GM12878 (cell line): ENCODE results near the gene PEAR1. TPM values are rescaled to one million over a fixed set of nuclear protein-coding genes. Genes with fewer than 3 reads are reported as not detected.
A peak's percentile ranks its signal among the peaks of the same experiment; 100 is the strongest.

Experiments
- ATAC-seq: fragments of 200-7000 bp; cut with Tn5 transposase; 3 replicates; pipeline ENCODE4 v1.9.1; 2020; ENCODE audit warnings: mild to moderate bottlenecking, moderate library complexity
- BruUV-seq: library from RNA; stranded (reverse); fragments of 400-500 nt; replicated peaks from 2 replicates; lab custom pipeline; 2021; lab: Mats Ljungman, UMichigan
- CTCF ChIA-PET: fragments of 300-600 bp; sonication (Branson Sonifier 250); formaldehyde crosslinking; extraction: SDS; loops from one replicate; lab custom pipeline; 2021; ENCODE audit warnings: inconsistent platforms; lab: Yijun Ruan, JAX
- POLR2A ChIA-PET: fragments of 350-600 bp; formaldehyde crosslinking; extraction: SDS; loops from one replicate; lab custom pipeline; 2021; ENCODE audit warnings: inconsistent platforms; lab: Charles Lee
- RAD21 ChIA-PET: fragments of 300-600 bp; sonication (Branson Sonifier 250); formaldehyde crosslinking; loops from one replicate; lab custom pipeline; 2023; ENCODE audit warnings: antibody characterized with exemption; ENCODE audit not compliant: unreplicated experiment; lab: Charles Lee
- SMC1A ChIA-PET: fragments of 300-600 bp; sonication (Branson Sonifier 250); formaldehyde crosslinking; loops from one replicate; lab custom pipeline; 2023; ENCODE audit not compliant: unreplicated experiment, uncharacterized antibody; lab: Charles Lee
- DNase-seq: peaks from one replicate; pipeline ENCODE4 v3.0.0-alpha.2; 2011; ENCODE audit warnings: low read depth, low spot score
- FAIRE-seq: peaks from 3 replicates; lab custom pipeline; 2011; peaks lifted over from hg19 to GRCh38; lab: Jason Lieb, UNC
- H2AFZ ChIP-seq: 2 replicates; pipeline ENCODE4 v1.6.0; 2011; ENCODE audit warnings: low read depth, low read length, control low read depth; ENCODE audit not compliant: control insufficient read depth
- H3K27ac ChIP-seq: 2 replicates; pipeline ENCODE4 v1.5.1; 2011; ENCODE audit warnings: control low read depth; ENCODE audit not compliant: control insufficient read depth, insufficient read depth
- H3K27me3 ChIP-seq, 2 experiments: replicated peaks in 1 of 2; 2 replicates each; pipeline versions ENCODE4 v1.6.0 to v1.6.1; 2011; ENCODE audit warnings: low read length in 1 of 2; ENCODE audit not compliant: control insufficient read depth in 2 of 2, insufficient read depth in 2 of 2
- H3K36me3 ChIP-seq, 2 experiments: 2 replicates each; pipeline ENCODE4 v1.5.1; 2011; ENCODE audit warnings: low read length in 1 of 2; ENCODE audit not compliant: control insufficient read depth in 2 of 2, insufficient read depth in 2 of 2
- H3K4me1 ChIP-seq: 2 replicates; pipeline ENCODE4 v1.6.1; 2011; ENCODE audit warnings: mild to moderate bottlenecking, low read length, moderate library complexity, mixed read lengths; ENCODE audit not compliant: control insufficient read depth, insufficient read depth
- H3K4me2 ChIP-seq: 2 replicates; pipeline ENCODE4 v1.6.0; 2011; ENCODE audit warnings: control low read depth; ENCODE audit not compliant: control insufficient read depth, insufficient read depth
- H3K4me3 ChIP-seq: fragments of 200-600 bp; sonication (generic); 2 replicates; pipeline ENCODE4 v1.5.1; 2016
- H3K79me2 ChIP-seq: 2 replicates; pipeline ENCODE4 v1.6.0; 2011; ENCODE audit warnings: low read length; ENCODE audit not compliant: control insufficient read depth, insufficient read depth
- H3K9ac ChIP-seq: 2 replicates; pipeline ENCODE4 v1.8.0; 2011; ENCODE audit warnings: low read length, control low read depth, mixed read lengths; ENCODE audit not compliant: control insufficient read depth, insufficient read depth
- H3K9me3 ChIP-seq: replicated peaks from 3 replicates; pipeline ENCODE4 v1.5.1; 2011; ENCODE audit warnings: mild to moderate bottlenecking, low read length; ENCODE audit not compliant: control insufficient read depth, insufficient read depth
- H4K20me1 ChIP-seq: 2 replicates; pipeline ENCODE4 v1.6.0; 2011; ENCODE audit not compliant: control insufficient read depth, insufficient read depth
- KLF5 ChIP-seq: fragments of 450-650 bp; IDR thresholded peaks from 2 replicates; pipeline ENCODE4 v1.6.1; 2014; ENCODE audit warnings: mild to moderate bottlenecking; ENCODE audit not compliant: partially characterized antibody
- MEF2B ChIP-seq: fragments of 450-650 bp; IDR thresholded peaks from 2 replicates; pipeline ENCODE4 v1.6.1; 2018; ENCODE audit warnings: mild to moderate bottlenecking, moderate library complexity; ENCODE audit not compliant: partially characterized antibody, poor library complexity, severe bottlenecking
- MYB ChIP-seq: fragments of 150-350 bp; IDR thresholded peaks from 2 replicates; pipeline ENCODE4 v1.6.1; 2014; ENCODE audit warnings: mild to moderate bottlenecking, low read depth, low read length, borderline replicate concordance
- POLR2AphosphoS5 ChIP-seq: IDR thresholded peaks from 2 replicates; pipeline ENCODE4 v1.6.1; 2011; ENCODE audit warnings: mild to moderate bottlenecking, low read length, inconsistent platforms
- USF2 ChIP-seq: IDR thresholded peaks from 2 replicates; pipeline ENCODE4 v1.6.1; 2011; ENCODE audit warnings: low read depth, low read length, improper control_type of control experiment, borderline replicate concordance
- ZNF687 ChIP-seq: fragments of 450-650 bp; IDR thresholded peaks from 2 replicates; pipeline ENCODE4 v1.6.1; 2017; ENCODE audit warnings: mild to moderate bottlenecking, moderate library complexity
- WGBS: methylation state at CpG from one replicate; pipeline ENCODE4 v1.1.6; 2016; ENCODE audit warnings: low lambda C conversion rate; ENCODE audit not compliant: insufficient replicate concordance, insufficient coverage; ENCODE audit errors: missing lambda C conversion rate; 5-methylcytosine and 5-hydroxymethylcytosine counted together
- in situ Hi-C: fragments of 300-500 bp; cut with MboI; formaldehyde crosslinking; loops from 9 replicates; pipeline ENCODE4 v1.14.3; 2018; ENCODE audit warnings: mixed read lengths
- intact Hi-C: fragments of 100-400 bp; cut with micrococcal nuclease; formaldehyde crosslinking; loops from one replicate; pipeline ENCODE4 v1.14.2; 2022; ENCODE audit not compliant: unreplicated experiment
- polyA plus RNA-seq, 11 experiments: library from polyadenylated mRNA; depleted of rRNA in 4 of 11; unstranded in 6 of 11; stranded (reverse) in 5 of 11; fragments of >200 nt; fragmentation: Nextera tagmentation in 4 of 11; fragmentation: Illumina TruSeq in 1 of 11; extraction: Ambion mirVana in 4 of 11; extraction: Trizol in 1 of 11; gene quantifications; 1 replicate in 1 of 11; 2 replicates in 10 of 11; pipeline versions ENCODE4 v1.2.1 to v1.2.3, GENCODE V29; 2011 to 2016; ENCODE audit warnings: inconsistent platforms in 2 of 11, missing spikeins in 2 of 11, low read depth in 1 of 11
- total RNA-seq, 4 experiments: library from RNA; depleted of rRNA in 3 of 4; stranded (reverse); fragments of >200 nt in 3 of 4; fragmentation: Illumina TruSeq in 1 of 4; extraction: Trizol in 1 of 4; gene quantifications; 2 replicates each; pipeline versions ENCODE4 v1.2.1 to v1.2.3, GENCODE V29; 2013 to 2021

PEAR1 gene
- total and polyA plus RNA-seq, 10 of the 15 experiments (the other 5 are each of a cell fraction or from before 2014, with no cell fraction given): not detected

- in situ Hi-C loops: no loop called here
Observed at GRCh38 chr1:156894711-156895454, 1.4 kb downstream of the PEAR1 start.

More at GRCh38 chr1:156894711-156895454, 1.4 kb downstream of the PEAR1 start:
- H3K4me2 ChIP-seq: no peak overlapping the region
- DNase-seq (no peak), FAIRE-seq (no peak)
- H2AFZ ChIP-seq: no peak overlapping the region
- H3K36me3 ChIP-seq: no peaks in the 10 kb centered on the region
- BruUV-seq: no TSS peak
- peaks cover 5 to 15% of the 10 kb centered on the region in 2 experiments for H3K27me3 ChIP-seq
- no peak overlapping the region for H3K4me3 ChIP-seq
- ChIA-PET SMC1A (no interaction called here), CTCF (interaction anchor here (0.7 to 1.9 kb wide), 7 partner anchors 29 to 205 kb away, joined by 3 to 5 read pairs (median 3); partner anchors contain the start of gene NTRK1), POLR2A (no interaction called here), RAD21 (interaction anchor here (0.7 kb wide), 1 partner anchor 179 kb away, joined by 4 read pairs; no protein-coding TSS in a partner anchor)
- H3K27ac ChIP-seq: no peak overlapping the region
- no peak overlapping the region for H3K9ac ChIP-seq
- H3K9me3 ChIP-seq: no peaks in the 10 kb centered on the region
- no peaks in the 10 kb centered on the region for H4K20me1 ChIP-seq
- H3K4me1 ChIP-seq: no peaks in the 10 kb centered on the region
- WGBS: 25% methylated on average over 12 of the region's 12 CpGs
- H3K79me2 ChIP-seq: no peaks in the 10 kb centered on the region
- intact Hi-C loops: no loop called here
- no peak for TF ChIP-seq MYB
- TF ChIP-seq KLF5: no peak
- TF ChIP-seq POLR2AphosphoS5: no peak
- TF ChIP-seq ZNF687: no peak
- no peak for TF ChIP-seq USF2
- peak; percentile 19 for TF ChIP-seq MEF2B
- TF ChIP-seq, all 136 proteins: peak for 1
- ATAC-seq: no peak
